Measurements from ENCODE around the gene SGMS1.

DNA sequence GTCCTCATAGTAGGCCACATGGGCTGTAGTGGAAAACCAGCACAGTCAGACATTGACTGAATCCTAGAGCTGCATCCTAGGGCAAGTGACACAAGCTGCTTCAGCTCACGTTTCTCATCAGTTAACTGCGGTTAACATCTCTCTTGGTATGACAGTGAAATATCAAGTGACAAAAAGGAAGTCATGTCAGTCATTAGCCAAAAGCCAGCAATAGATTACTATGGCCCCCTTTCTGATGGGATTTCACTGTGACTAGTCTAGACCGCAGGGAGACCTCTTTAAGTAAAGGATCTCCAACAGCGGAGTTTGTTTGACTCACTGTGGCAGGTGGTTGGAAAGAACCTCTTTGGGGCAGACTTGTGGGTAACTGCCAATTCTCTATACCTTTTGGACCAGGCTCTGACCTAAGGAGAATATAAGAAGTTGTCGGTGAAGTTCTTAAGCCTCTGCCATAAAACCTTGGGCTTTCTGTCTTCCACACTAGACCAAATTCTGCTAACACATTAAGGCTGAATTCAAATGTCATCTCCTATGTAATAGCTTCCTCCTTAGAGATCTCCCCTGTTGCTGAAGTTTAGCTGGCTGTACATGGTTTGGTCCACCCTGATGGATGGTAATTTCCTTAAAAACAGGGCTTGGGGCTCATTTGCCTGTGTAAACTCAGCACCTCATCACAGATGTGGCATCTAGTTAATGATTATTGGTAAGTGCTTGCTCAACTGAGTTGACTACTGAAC lies 115.3 kb downstream of the SGMS1 start:
- TF ChIP-seq, protein P1, sequence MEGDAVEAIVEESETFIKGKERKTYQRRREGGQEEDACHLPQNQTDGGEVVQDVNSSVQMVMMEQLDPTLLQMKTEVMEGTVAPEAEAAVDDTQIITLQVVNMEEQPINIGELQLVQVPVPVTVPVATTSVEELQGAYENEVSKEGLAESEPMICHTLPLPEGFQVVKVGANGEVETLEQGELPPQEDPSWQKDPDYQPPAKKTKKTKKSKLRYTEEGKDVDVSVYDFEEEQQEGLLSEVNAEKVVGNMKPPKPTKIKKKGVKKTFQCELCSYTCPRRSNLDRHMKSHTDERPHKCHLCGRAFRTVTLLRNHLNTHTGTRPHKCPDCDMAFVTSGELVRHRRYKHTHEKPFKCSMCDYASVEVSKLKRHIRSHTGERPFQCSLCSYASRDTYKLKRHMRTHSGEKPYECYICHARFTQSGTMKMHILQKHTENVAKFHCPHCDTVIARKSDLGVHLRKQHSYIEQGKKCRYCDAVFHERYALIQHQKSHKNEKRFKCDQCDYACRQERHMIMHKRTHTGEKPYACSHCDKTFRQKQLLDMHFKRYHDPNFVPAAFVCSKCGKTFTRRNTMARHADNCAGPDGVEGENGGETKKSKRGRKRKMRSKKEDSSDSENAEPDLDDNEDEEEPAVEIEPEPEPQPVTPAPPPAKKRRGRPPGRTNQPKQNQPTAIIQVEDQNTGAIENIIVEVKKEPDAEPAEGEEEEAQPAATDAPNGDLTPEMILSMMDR (IDR thresholded peaks at IDR 0.05; ENCODE audit: low read length) = no peak
- no peak for TF ChIP-seq EZH2 (IDR thresholded peaks at IDR 0.05; ENCODE audit: borderline replicate concordance, low read length)

All from OCI-LY1 (cell line).